Measurements from ENCODE around the gene TRIM26. TPM values are rescaled to one million over a fixed set of nuclear protein-coding genes. Genes with fewer than 3 reads are reported as not detected.

Gene TRIM26
- total and polyA plus RNA-seq, 2 of the 13 experiments (the other 11 are each of a cell fraction or from before 2014, with no cell fraction given): 27.1 to 38.7 TPM

- TF ChIP-seq ZNF280B (CRISPR knock-in tag; IDR thresholded peaks at IDR 0.05; ENCODE audit: borderline replicate concordance) (no peak), PRPF4 (IDR thresholded peaks at IDR 0.05; ENCODE audit: low read depth, low read length, poor library complexity, severe bottlenecking) (no peak), KLF9 (CRISPR knock-in tag; IDR thresholded peaks at IDR 0.05; ENCODE audit: low read depth) (no peak), ZFX (CRISPR knock-in tag; IDR thresholded peaks at IDR 0.05; ENCODE audit: low read depth) (no peak; the same call in 1 of the 2 replicates), ZNF460 (CRISPR knock-in tag; IDR thresholded peaks at IDR 0.05; ENCODE audit: borderline replicate concordance) (no peak), ZNF431 (CRISPR knock-in tag; IDR thresholded peaks at IDR 0.05; ENCODE audit: borderline replicate concordance, low read depth) (no peak), KIAA2018 (CRISPR knock-in tag; IDR thresholded peaks at IDR 0.05; ENCODE audit: borderline replicate concordance) (peak; percentile 75; the same call in 1 of the 2 replicates), ZBTB3 (CRISPR knock-in tag; IDR thresholded peaks at IDR 0.05; ENCODE audit: borderline replicate concordance, low read depth) (peak; percentile 88), ETV5 (CRISPR knock-in tag; IDR thresholded peaks at IDR 0.05; ENCODE audit: borderline replicate concordance) (no peak), SNAI1 (CRISPR knock-in tag; IDR thresholded peaks at IDR 0.05; ENCODE audit: borderline replicate concordance) (no peak), ZNF576 (CRISPR knock-in tag; IDR thresholded peaks at IDR 0.05) (no peak), RFXANK (CRISPR knock-in tag; IDR thresholded peaks at IDR 0.05) (peak; percentile 100), ZSCAN31 (CRISPR knock-in tag; IDR thresholded peaks at IDR 0.05; ENCODE audit: low read depth) (peak; percentile 63), MLLT10 (CRISPR knock-in tag; IDR thresholded peaks at IDR 0.05) (no peak), ZNF280D (CRISPR knock-in tag; IDR thresholded peaks at IDR 0.05) (no peak)
These were observed at the start of gene TRIM26 (continued) for GRCh38 chr6:30212865-30213666.
